Endothelial cell (in vitro differentiated cells): ENCODE results near the gene GRAMD1A. TPM values are rescaled to one million over a fixed set of nuclear protein-coding genes. Genes with fewer than 3 reads are reported as not detected.
"Not testable (repeated sequence)": the region's sequence is repeated elsewhere in the genome, so short reads cannot be mapped to it uniquely, and the experiment has no call there.

Experiments
- DNase-seq: peaks from one replicate; pipeline ENCODE4 v3.0.0; 2021; ENCODE audit warnings: low spot score
- H3K27ac Mint-ChIP-seq: one replicate; pipeline ENCODE4 v1.8.0; 2021; ENCODE audit warnings: mixed read lengths, inconsistent platforms; ENCODE audit not compliant: unreplicated experiment
- H3K27me3 Mint-ChIP-seq: one replicate; pipeline ENCODE4 v1.8.0; 2021; ENCODE audit warnings: mild to moderate bottlenecking, moderate library complexity, mixed read lengths, inconsistent platforms; ENCODE audit not compliant: unreplicated experiment
- H3K36me3 Mint-ChIP-seq: one replicate; pipeline ENCODE4 v1.8.0; 2021; ENCODE audit warnings: mild to moderate bottlenecking, low read depth, mixed read lengths, inconsistent platforms; ENCODE audit not compliant: unreplicated experiment
- H3K4me1 Mint-ChIP-seq: one replicate; pipeline ENCODE4 v1.8.0; 2021; ENCODE audit warnings: mild to moderate bottlenecking, mixed read lengths, inconsistent platforms; ENCODE audit not compliant: unreplicated experiment
- H3K4me3 Mint-ChIP-seq: one replicate; pipeline ENCODE4 v1.8.0; 2021; ENCODE audit warnings: mild to moderate bottlenecking, mixed read lengths, inconsistent platforms; ENCODE audit not compliant: unreplicated experiment
- H3K9me3 Mint-ChIP-seq: one replicate; pipeline ENCODE4 v1.8.0; 2021; ENCODE audit warnings: mixed read lengths, inconsistent platforms; ENCODE audit not compliant: unreplicated experiment
- CTCF ChIP-seq: fragments of 200-600 bp; sonication (generic); IDR thresholded peaks from one replicate; pipeline ENCODE4 v1.5.0; 2021; ENCODE audit warnings: antibody characterized with exemption; ENCODE audit not compliant: unreplicated experiment
- total RNA-seq: library from RNA; stranded (reverse); fragmentation: NEBNext Ultra II Directional; extraction: Animal tissue kit (Norgen Biotek cat#: 25700); gene quantifications from one replicate; pipeline ENCODE4 v1.2.1, GENCODE V29; 2021; ENCODE audit not compliant: unreplicated experiment

The GRAMD1A gene
- total RNA-seq, 1 donor from 2014 or later: 156 TPM

- H3K4me1 Mint-ChIP-seq: peaks cover 39% of the 10 kb centered on the region
- H3K36me3 Mint-ChIP-seq: peaks cover 60% of the 10 kb centered on the region
- TF ChIP-seq CTCF: no peak
- H3K27ac Mint-ChIP-seq: peak within 1 kb of the TSS; percentile 100
- H3K27me3 Mint-ChIP-seq: peaks cover 44% of the 10 kb centered on the region
- peaks cover 48% of the 10 kb centered on the region for H3K9me3 Mint-ChIP-seq
- peak; percentile 87 for DNase-seq
- peak within 1 kb of the TSS; percentile 99 for H3K4me3 Mint-ChIP-seq
Measured at GRCh38 chr19:34963573-34964406, 36.3 kb upstream of the GRAMD1A start, which contains the start of gene ZNF792. TSS of gene ZNF792 (minus strand) at chr19:34964229. CDS start at chr19:34963662, 567 bp downstream.

- Mint-ChIP-seq H3K4me3 (peak overlapping the region; percentile 91), H3K27ac (peak overlapping the region; percentile 83), H3K9me3 (peaks cover 43% of the 10 kb centered on the region), H3K4me1 (peaks cover 37% of the 10 kb centered on the region), H3K36me3 (peaks cover 56% of the 10 kb centered on the region), H3K27me3 (peaks cover 37% of the 10 kb centered on the region)
- no peak for TF ChIP-seq CTCF
- no peak for DNase-seq
Measured at GRCh38 chr19:34964598-34964997, 35.5 kb upstream of the GRAMD1A start.

- DNase-seq, H3K27ac Mint-ChIP-seq: not testable (repeated sequence)
- Mint-ChIP-seq H3K4me1 (peaks cover 28% of the 10 kb centered on the region), H3K4me3 (peak overlapping the region; percentile 84), H3K27me3 (peaks cover 28% of the 10 kb centered on the region), H3K9me3 (peaks cover 41% of the 10 kb centered on the region), H3K36me3 (peaks cover 54% of the 10 kb centered on the region)
Measured at GRCh38 chr19:34965505-34965904, 34.6 kb upstream of the GRAMD1A start.

GRCh38 chr19:34967551-34967950, 32.6 kb upstream of the GRAMD1A start:
- Mint-ChIP-seq H3K4me1 (peaks cover 10% of the 10 kb centered on the region), H3K27me3 (peaks cover 13% of the 10 kb centered on the region), H3K9me3 (peaks cover 29% of the 10 kb centered on the region), H3K27ac (no peak overlapping the region), H3K4me3 (no peak overlapping the region), H3K36me3 (peaks cover 40% of the 10 kb centered on the region)
- DNase-seq: no peak
- TF ChIP-seq CTCF: no peak

- H3K27me3 Mint-ChIP-seq: peaks cover 4% of the 10 kb centered on the region
- peaks cover 7% of the 10 kb centered on the region for H3K4me1 Mint-ChIP-seq
- no peak for DNase-seq
- no peak overlapping the region for H3K4me3 Mint-ChIP-seq
- H3K36me3 Mint-ChIP-seq: peaks cover 33% of the 10 kb centered on the region
- no peak for TF ChIP-seq CTCF
- H3K27ac Mint-ChIP-seq: no peak overlapping the region
- H3K9me3 Mint-ChIP-seq: peaks cover 22% of the 10 kb centered on the region
Measured at GRCh38 chr19:34969721-34970120, 30.4 kb upstream of the GRAMD1A start.

GRCh38 chr19:34970185-34970780, 29.8 kb upstream of the GRAMD1A start:
- H3K27ac Mint-ChIP-seq, H3K27me3 Mint-ChIP-seq, DNase-seq, H3K4me3 Mint-ChIP-seq: not testable (repeated sequence)
- Mint-ChIP-seq H3K4me1 (peaks cover 11% of the 10 kb centered on the region), H3K9me3 (peaks cover 22% of the 10 kb centered on the region), H3K36me3 (peaks cover 36% of the 10 kb centered on the region)
